K562 (cell line): ENCODE results near the gene UPP1.

Source experiments
- CBX8 ChIP-seq: fragments of 200-600 bp; sonication (generic); IDR thresholded peaks from 2 replicates; pipeline ENCODE4 v1.6.1; 2012; ENCODE audit warnings: borderline replicate concordance, mixed run types, low read depth, mild to moderate bottlenecking, moderate library complexity, mixed read lengths, low read length, control low read depth, inconsistent platforms; ENCODE audit not compliant: poor library complexity, severe bottlenecking; ENCODE audit errors: extremely low read depth
- CREB5 ChIP-seq: fragments of 250-450 bp; sonication (Bioruptor Pico); IDR thresholded peaks from 2 replicates; pipeline ENCODE4 v1.5.0; 2020; ENCODE audit warnings: mild to moderate bottlenecking
- ESRRA ChIP-seq: fragments of 450-650 bp; IDR thresholded peaks from 2 replicates; pipeline ENCODE4 v1.6.1; 2014; ENCODE audit warnings: low read depth, mild to moderate bottlenecking, moderate library complexity, borderline replicate concordance
- RBBP5 ChIP-seq: fragments of 200-600 bp; sonication (generic); IDR thresholded peaks from 2 replicates; pipeline ENCODE4 v1.6.1; 2012; ENCODE audit warnings: borderline replicate concordance, mild to moderate bottlenecking, low read length, control low read depth, inconsistent platforms; ENCODE audit not compliant: insufficient read depth, poor library complexity, severe bottlenecking
- SRF ChIP-seq, 2 experiments: fragments of 250-450, 450-650 bp in 1 of 2; sonication (Bioruptor Pico) in 1 of 2; sonication (generic) in 1 of 2; formaldehyde crosslinking; IDR thresholded peaks; 2 replicates each; pipeline versions ENCODE4 v1.5.0 to v1.5.1; 2020 to 2022; ENCODE audit warnings: mild to moderate bottlenecking in 1 of 2, missing genetic modification reagents in 1 of 2

- no peak for TF ChIP-seq CREB5 (CRISPR knock-in tag)
- TF ChIP-seq RBBP5, result no peak
- TF ChIP-seq CBX8, result no peak
- no peak for TF ChIP-seq ESRRA
- no peak for TF ChIP-seq SRF (CRISPR knock-in tag; IDR thresholded peaks at IDR 0.05)
These were observed 58.1 kb downstream of the UPP1 start for GRCh38 chr7:48147078-48147591.
